Smooth muscle cell (in vitro differentiated cells): Measurements from ENCODE around the gene PLPPR1. TPM values are rescaled to one million over a fixed set of nuclear protein-coding genes. Genes with fewer than 3 reads are reported as not detected.

Experiments used
- DNase-seq: peaks from one replicate; lab custom pipeline; 2025; ENCODE audit not compliant: unreplicated experiment; lab: John Stamatoyannopoulos, UW
- H2AFZ ChIP-seq: fragments of 200-600 bp; sonication (generic); 2 replicates; pipeline ENCODE4 v1.6.0; 2016; ENCODE audit warnings: antibody characterized with exemption, low read depth, mild to moderate bottlenecking
- H3F3A ChIP-seq: fragments of 200-600 bp; sonication (generic); 2 replicates; pipeline ENCODE4 v1.6.0; 2017; ENCODE audit warnings: antibody characterized with exemption, low read depth
- H3K27ac ChIP-seq: fragments of 200-600 bp; sonication (generic); 2 replicates; pipeline ENCODE4 v1.5.1; 2016; ENCODE audit warnings: low read depth, mild to moderate bottlenecking
- H3K27me3 ChIP-seq: fragments of 200-600 bp; sonication (generic); 2 replicates; pipeline ENCODE4 v1.6.1; 2016; ENCODE audit warnings: low read depth, mild to moderate bottlenecking
- H3K36me3 ChIP-seq: fragments of 200-600 bp; sonication (generic); 2 replicates; pipeline ENCODE4 v1.5.1; 2016; ENCODE audit warnings: low read depth
- H3K4me1 ChIP-seq: fragments of 200-600 bp; sonication (generic); 2 replicates; pipeline ENCODE4 v1.5.1; 2016; ENCODE audit warnings: low read depth
- H3K4me2 ChIP-seq: fragments of 200-600 bp; sonication (generic); 2 replicates; pipeline ENCODE4 v1.6.0; 2016; ENCODE audit warnings: mild to moderate bottlenecking
- H3K4me3 ChIP-seq: fragments of 200-600 bp; sonication (generic); 2 replicates; pipeline ENCODE4 v1.5.1; 2016; ENCODE audit warnings: mild to moderate bottlenecking
- H3K79me2 ChIP-seq: fragments of 200-600 bp; sonication (generic); 2 replicates; pipeline ENCODE4 v1.6.0; 2016; ENCODE audit warnings: low read depth, mild to moderate bottlenecking
- H3K9ac ChIP-seq: fragments of 200-600 bp; sonication (generic); 2 replicates; pipeline ENCODE4 v1.6.0; 2016; ENCODE audit warnings: low read depth
- H3K9me3 ChIP-seq: fragments of 200-600 bp; sonication (generic); replicated peaks from 2 replicates; pipeline ENCODE4 v1.5.1; 2016; ENCODE audit warnings: low read depth
- H4K20me1 ChIP-seq: fragments of 200-600 bp; sonication (generic); 2 replicates; pipeline ENCODE4 v1.6.0; 2016; ENCODE audit warnings: low read depth
- WGBS: methylation state at CpG from one replicate; pipeline ENCODE4 v1.1.7; 2016; ENCODE audit warnings: low lambda C conversion rate; 5-methylcytosine and 5-hydroxymethylcytosine counted together
- polyA plus RNA-seq: library from polyadenylated mRNA; unstranded; fragments of >200 nt; fragmentation: Nextera tagmentation; extraction: Ambion mirVana; gene quantifications from 2 replicates; pipeline ENCODE4 v1.2.1, GENCODE V29; 2016
- total RNA-seq: library from RNA; depleted of rRNA; stranded (reverse); fragments of >200 nt; gene quantifications from 2 replicates; pipeline ENCODE4 v1.2.3, GENCODE V29; 2014
- TF ChIP-seq, protein P1 (sequence below): fragments of 200-600 bp; sonication (generic); IDR thresholded peaks from 2 replicates; pipeline ENCODE4 v1.5.1; 2017; ENCODE audit warnings: borderline replicate concordance, mild to moderate bottlenecking, antibody characterized with exemption; ENCODE audit not compliant: insufficient read depth, poor library complexity, severe bottlenecking

The PLPPR1 gene
- total and polyA plus RNA-seq, 2 experiments from 2014 or later = not detected

- Histone ChIP-seq H3K27me3 (peaks cover 13% of the 10 kb centered on the region), H3K4me2 (no peak overlapping the region), H3K27ac (no peak overlapping the region), H3K4me3 (no peak overlapping the region), H3F3A (no peaks in the 10 kb centered on the region), H4K20me1 (no peaks in the 10 kb centered on the region), H3K4me1 (no peaks in the 10 kb centered on the region), H3K9ac (no peak overlapping the region), H3K79me2 (no peaks in the 10 kb centered on the region), H3K36me3 (no peaks in the 10 kb centered on the region), H2AFZ (no peak overlapping the region), H3K9me3 (no peaks in the 10 kb centered on the region)
- 43% methylated on average over 4 of the region's 4 CpGs for WGBS
- TF ChIP-seq, protein P1, sequence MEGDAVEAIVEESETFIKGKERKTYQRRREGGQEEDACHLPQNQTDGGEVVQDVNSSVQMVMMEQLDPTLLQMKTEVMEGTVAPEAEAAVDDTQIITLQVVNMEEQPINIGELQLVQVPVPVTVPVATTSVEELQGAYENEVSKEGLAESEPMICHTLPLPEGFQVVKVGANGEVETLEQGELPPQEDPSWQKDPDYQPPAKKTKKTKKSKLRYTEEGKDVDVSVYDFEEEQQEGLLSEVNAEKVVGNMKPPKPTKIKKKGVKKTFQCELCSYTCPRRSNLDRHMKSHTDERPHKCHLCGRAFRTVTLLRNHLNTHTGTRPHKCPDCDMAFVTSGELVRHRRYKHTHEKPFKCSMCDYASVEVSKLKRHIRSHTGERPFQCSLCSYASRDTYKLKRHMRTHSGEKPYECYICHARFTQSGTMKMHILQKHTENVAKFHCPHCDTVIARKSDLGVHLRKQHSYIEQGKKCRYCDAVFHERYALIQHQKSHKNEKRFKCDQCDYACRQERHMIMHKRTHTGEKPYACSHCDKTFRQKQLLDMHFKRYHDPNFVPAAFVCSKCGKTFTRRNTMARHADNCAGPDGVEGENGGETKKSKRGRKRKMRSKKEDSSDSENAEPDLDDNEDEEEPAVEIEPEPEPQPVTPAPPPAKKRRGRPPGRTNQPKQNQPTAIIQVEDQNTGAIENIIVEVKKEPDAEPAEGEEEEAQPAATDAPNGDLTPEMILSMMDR = no peak
- no peak for DNase-seq
Observed at GRCh38 chr9:101115102-101115501, 86.6 kb downstream of the PLPPR1 start.

DNA sequence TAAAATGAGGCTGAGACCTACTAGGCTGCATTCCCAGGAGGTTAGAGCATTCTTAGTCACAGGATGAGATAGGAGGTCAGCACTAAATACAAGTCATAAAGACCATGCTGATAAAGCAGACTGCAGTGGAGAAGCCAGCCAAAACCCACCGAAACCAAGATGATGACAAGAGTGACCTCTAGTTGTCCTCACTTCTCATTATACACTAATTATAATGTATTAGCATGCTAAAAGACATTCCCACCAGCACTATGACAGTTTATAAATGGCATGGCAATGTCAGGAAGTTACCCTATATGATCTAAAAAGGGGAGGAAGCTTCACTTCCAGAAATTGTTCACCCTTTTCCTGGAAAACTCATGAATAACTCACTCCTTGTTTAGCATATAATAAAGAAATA lies 88.6 kb downstream of the PLPPR1 start:
- DNase-seq = no peak
- no peaks in the 10 kb centered on the region for H3K36me3 ChIP-seq
- WGBS = 4% methylated on average over 1 of the region's 1 CpG
- no peaks in the 10 kb centered on the region for H3K4me1 ChIP-seq
- H3K27ac ChIP-seq = no peak overlapping the region
- no peaks in the 10 kb centered on the region for H3F3A ChIP-seq
- H2AFZ ChIP-seq = no peak overlapping the region
- TF ChIP-seq, protein P1 = no peak
- H3K9ac ChIP-seq = no peak overlapping the region
- H3K27me3 ChIP-seq = peaks cover 16% of the 10 kb centered on the region
- H3K9me3 ChIP-seq = no peaks in the 10 kb centered on the region
- no peaks in the 10 kb centered on the region for H4K20me1 ChIP-seq
- H3K4me3 ChIP-seq = no peak overlapping the region
- H3K4me2 ChIP-seq = no peak overlapping the region
- H3K79me2 ChIP-seq = no peaks in the 10 kb centered on the region

DNA sequence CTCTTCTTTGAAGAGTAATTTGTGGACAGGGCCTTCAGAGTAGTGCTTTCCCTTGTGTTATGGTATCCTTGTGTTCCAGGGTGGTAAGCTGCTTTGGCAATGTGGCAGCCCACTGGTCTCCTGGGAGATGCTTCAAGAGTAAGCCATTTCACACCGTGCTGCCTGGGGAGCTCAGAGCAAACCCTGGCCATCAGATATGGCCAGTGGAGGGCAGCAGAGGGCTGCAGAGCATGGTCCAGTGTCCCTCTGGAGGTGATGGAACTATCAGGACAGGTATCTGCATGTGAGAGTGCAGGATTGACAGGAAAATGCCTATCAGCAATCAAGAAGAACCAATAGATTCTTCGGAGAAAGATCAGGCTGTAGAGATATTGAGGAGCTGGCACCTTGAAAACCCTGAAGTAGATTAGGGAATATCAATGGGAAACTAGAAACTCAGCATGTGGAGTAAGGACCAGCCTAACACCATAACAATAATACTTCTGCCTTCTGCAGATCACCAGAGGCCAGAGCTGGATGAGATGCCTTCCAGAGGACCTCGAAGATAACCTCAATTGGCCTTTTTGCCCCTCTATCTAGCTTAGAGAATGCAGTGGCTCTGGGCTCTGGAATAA lies 90.8 kb downstream of the PLPPR1 start:
- DNase-seq = no peak
- TF ChIP-seq, protein P1 = peak; percentile 71

DNA sequence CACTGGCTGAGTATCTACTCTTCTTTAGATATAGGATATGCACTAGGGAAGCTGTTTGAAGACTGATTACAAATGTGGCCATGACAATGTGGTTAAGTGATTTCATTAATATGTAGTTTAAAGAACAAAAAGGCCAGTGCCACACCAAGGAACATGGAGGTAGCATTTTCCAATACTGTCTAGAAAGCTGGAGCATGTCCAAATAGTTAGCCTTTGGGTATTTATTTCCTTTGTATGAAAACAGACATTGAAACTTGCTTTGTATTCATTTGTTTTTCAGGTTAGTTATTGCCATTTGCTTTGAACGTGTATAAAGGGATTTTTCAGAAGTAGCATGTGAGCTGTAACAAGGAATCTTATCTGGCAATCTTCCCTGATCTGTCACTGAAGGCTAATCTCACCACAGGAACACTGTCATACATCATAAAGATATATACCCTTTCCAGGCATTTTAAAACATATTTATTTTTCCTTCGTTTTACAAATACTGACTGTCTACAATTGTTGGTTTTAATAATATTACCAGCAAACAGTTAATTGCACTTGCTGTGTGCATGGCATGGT lies 93.4 kb downstream of the PLPPR1 start:
- 78% methylated on average over 2 of the region's 2 CpGs for WGBS
- Histone ChIP-seq H3K27ac (no peak overlapping the region), H4K20me1 (no peaks in the 10 kb centered on the region), H3K27me3 (peaks cover 10% of the 10 kb centered on the region), H3K4me2 (no peak overlapping the region), H3F3A (no peaks in the 10 kb centered on the region), H2AFZ (no peak overlapping the region), H3K9me3 (no peaks in the 10 kb centered on the region), H3K4me1 (no peaks in the 10 kb centered on the region), H3K4me3 (no peak overlapping the region), H3K79me2 (no peaks in the 10 kb centered on the region), H3K36me3 (no peaks in the 10 kb centered on the region), H3K9ac (no peak overlapping the region)
- TF ChIP-seq, protein P1 = no peak
- DNase-seq = no peak

More for the DNA sequence above, 90.8 kb downstream of the PLPPR1 start:
- Histone ChIP-seq H4K20me1 (no peaks in the 10 kb centered on the region), H3K79me2 (no peaks in the 10 kb centered on the region), H2AFZ (no peak overlapping the region), H3K4me2 (no peak overlapping the region), H3K36me3 (no peaks in the 10 kb centered on the region), H3K4me1 (no peaks in the 10 kb centered on the region), H3K27ac (no peak overlapping the region), H3K4me3 (no peak overlapping the region), H3K9me3 (no peaks in the 10 kb centered on the region), H3K27me3 (peaks cover 16% of the 10 kb centered on the region), H3F3A (no peaks in the 10 kb centered on the region), H3K9ac (no peak overlapping the region)
- 31% methylated on average over 3 of the region's 3 CpGs for WGBS
